H1 (cell line): ENCODE data around the gene PSD2. TPM values are rescaled to one million over a fixed set of nuclear protein-coding genes. Genes with fewer than 3 reads are reported as not detected.

Source experiments
- CTCF ChIA-PET: fragments of 300-600 bp; sonication (Branson Sonifier 250); formaldehyde crosslinking; loops from one replicate; lab custom pipeline; 2021; ENCODE audit not compliant: partially characterized antibody; lab: Charles Lee
- POLR2A ChIA-PET: fragments of 300-600 bp; sonication (Branson Sonifier 250); formaldehyde crosslinking; loops from one replicate; lab custom pipeline; 2021; ENCODE audit warnings: inconsistent platforms; ENCODE audit not compliant: partially characterized antibody; lab: Charles Lee
- DNase-seq, 2 experiments: peaks; one replicate each; pipeline versions ENCODE4 v3.0.0 to v3.0.0-alpha.2; 2010 to 2022; ENCODE audit warnings: low spot score in 2 of 2, low read depth in 1 of 2, mixed read lengths in 1 of 2
- FAIRE-seq: peaks from 2 replicates; lab custom pipeline; 2011; peaks lifted over from hg19 to GRCh38; lab: Jason Lieb, UNC
- H2AFZ ChIP-seq: 2 replicates; pipeline ENCODE4 v1.8.1; 2012; ENCODE audit warnings: low read length, inconsistent platforms
- H2AK5ac ChIP-seq: 2 replicates; pipeline ENCODE4 v1.6.1; 2013; ENCODE audit warnings: low read depth, low read length
- H2BK120ac ChIP-seq: replicated peaks from 2 replicates; pipeline ENCODE3; 2013; ENCODE audit warnings: low read depth, low read length, inconsistent platforms
- H2BK12ac ChIP-seq: 2 replicates; pipeline ENCODE4 v1.6.1; 2013; ENCODE audit warnings: low read depth, low read length
- H2BK15ac ChIP-seq: 2 replicates; pipeline ENCODE4 v1.6.1; 2013; ENCODE audit warnings: low read length
- H2BK20ac ChIP-seq: 2 replicates; pipeline ENCODE4 v1.6.1; 2013; ENCODE audit warnings: low read length
- H2BK5ac ChIP-seq: 2 replicates; pipeline ENCODE4 v1.6.1; 2013; ENCODE audit warnings: low read depth, low read length
- H3K14ac ChIP-seq: 2 replicates; pipeline ENCODE4 v1.6.1; 2013; ENCODE audit warnings: inconsistent platforms; ENCODE audit not compliant: insufficient read length
- H3K18ac ChIP-seq: 2 replicates; pipeline ENCODE4 v1.6.1; 2013; ENCODE audit warnings: low read length; ENCODE audit errors: extremely low read depth
- H3K23ac ChIP-seq: 2 replicates; pipeline ENCODE4 v1.6.1; 2013; ENCODE audit warnings: inconsistent platforms; ENCODE audit not compliant: insufficient read length
- H3K23me2 ChIP-seq: 2 replicates; pipeline ENCODE4 v1.6.1; 2013; ENCODE audit warnings: low read depth, low read length
- H3K27ac ChIP-seq: 2 replicates; pipeline ENCODE4 v1.6.1; 2011; ENCODE audit warnings: low read depth, low read length, inconsistent platforms
- H3K27me3 ChIP-seq, 4 experiments: replicated peaks in 1 of 4; 1 replicate in 1 of 4; 2 replicates in 3 of 4; pipeline versions ENCODE4 v1.6.1 to v1.8.1; 2011 to 2013; ENCODE audit warnings: low read length in 3 of 4, mild to moderate bottlenecking in 3 of 4, inconsistent platforms in 2 of 4, mixed read lengths in 2 of 4, moderate library complexity in 1 of 4; ENCODE audit not compliant: control insufficient read depth in 3 of 4, insufficient read depth in 3 of 4; ENCODE audit errors: extremely low read depth in 1 of 4
- H3K36me3 ChIP-seq, 4 experiments: 2 replicates each; pipeline versions ENCODE4 v1.6.1 to v1.8.1; 2011 to 2013; ENCODE audit warnings: mild to moderate bottlenecking in 4 of 4, low read length in 3 of 4, moderate library complexity in 2 of 4, control low read depth in 1 of 4, inconsistent platforms in 1 of 4; ENCODE audit not compliant: insufficient read depth in 4 of 4, control insufficient read depth in 2 of 4
- H3K4ac ChIP-seq: replicated peaks from 2 replicates; pipeline ENCODE3; 2013; ENCODE audit warnings: low read length, low read depth, mixed read lengths, inconsistent platforms; ENCODE audit not compliant: insufficient read length
- H3K4me1 ChIP-seq, 4 experiments: replicated peaks in 1 of 4; 1 replicate in 1 of 4; 2 replicates in 3 of 4; pipeline versions ENCODE4 v1.6.1 to v1.8.1; 2011 to 2013; ENCODE audit warnings: low read length in 3 of 4, inconsistent platforms in 2 of 4, mixed read lengths in 1 of 4; ENCODE audit not compliant: insufficient read depth in 4 of 4, control insufficient read depth in 3 of 4
- H3K4me2 ChIP-seq, 2 experiments: 2 replicates each; pipeline versions ENCODE4 v1.6.1 to v1.8.1; 2011 to 2013; ENCODE audit warnings: low read depth in 2 of 2, low read length in 2 of 2, control low read depth in 1 of 2, inconsistent platforms in 1 of 2, mild to moderate bottlenecking in 1 of 2; ENCODE audit not compliant: insufficient read depth in 1 of 2
- H3K4me3 ChIP-seq, 4 experiments: fragments of 200-600, 300-600 bp in 1 of 4; sonication (generic), shearing (Covaris generic), sonication (Bioruptor Twin) in 1 of 4; 2 replicates each; pipeline versions ENCODE4 v1.5.1 to v1.8.1; 2011 to 2016; ENCODE audit warnings: low read length in 4 of 4, low read depth in 3 of 4, control low read depth in 2 of 4, inconsistent platforms in 2 of 4, mild to moderate bottlenecking in 2 of 4, mixed read lengths in 1 of 4, moderate library complexity in 1 of 4; ENCODE audit not compliant: insufficient read depth in 2 of 4; ENCODE audit errors: extremely low read depth in 1 of 4
- H3K56ac ChIP-seq: replicated peaks from 2 replicates; pipeline ENCODE3; 2013; ENCODE audit warnings: low read depth, mild to moderate bottlenecking, mixed read lengths, low read length, inconsistent platforms; ENCODE audit not compliant: insufficient read length
- H3K79me1 ChIP-seq: 2 replicates; pipeline ENCODE4 v1.6.1; 2013; ENCODE audit warnings: low read depth, low read length, control low read depth
- H3K79me2 ChIP-seq, 2 experiments: 2 replicates each; pipeline versions ENCODE4 v1.6.1 to v1.8.1; 2012 to 2013; ENCODE audit warnings: low read length in 2 of 2, mild to moderate bottlenecking in 2 of 2, inconsistent platforms in 1 of 2; ENCODE audit not compliant: insufficient read depth in 2 of 2, control insufficient read depth in 1 of 2
- H3K9ac ChIP-seq, 4 experiments: replicated peaks in 1 of 4; 1 replicate in 1 of 4; 2 replicates in 3 of 4; pipeline versions ENCODE4 v1.6.1 to v1.8.1; 2011 to 2013; ENCODE audit warnings: low read depth in 3 of 4, low read length in 3 of 4, control low read depth in 2 of 4, mild to moderate bottlenecking in 2 of 4, moderate library complexity in 2 of 4, inconsistent platforms in 1 of 4; ENCODE audit errors: extremely low read depth in 1 of 4
- H3K9me3 ChIP-seq, 2 experiments: 2 replicates each; pipeline versions ENCODE4 v1.6.1 to v1.8.1; 2012 to 2013; ENCODE audit warnings: mild to moderate bottlenecking in 2 of 2, moderate library complexity in 2 of 2, control low read depth in 1 of 2, inconsistent platforms in 1 of 2, low read depth in 1 of 2, low read length in 1 of 2, mixed read lengths in 1 of 2; ENCODE audit not compliant: insufficient read depth in 2 of 2
- H4K20me1 ChIP-seq, 2 experiments: replicated peaks in 1 of 2; 2 replicates each; pipeline versions ENCODE3 to v1.8.1; 2011 to 2013; ENCODE audit warnings: inconsistent platforms in 2 of 2, low read length in 2 of 2, mild to moderate bottlenecking in 1 of 2; ENCODE audit not compliant: insufficient read depth in 2 of 2, control insufficient read depth in 1 of 2
- H4K5ac ChIP-seq: 2 replicates; pipeline ENCODE4 v1.6.1; 2013; ENCODE audit warnings: low read length, low read depth, mixed read lengths, inconsistent platforms; ENCODE audit not compliant: insufficient read length
- H4K8ac ChIP-seq: 2 replicates; pipeline ENCODE4 v1.8.0; 2013; ENCODE audit warnings: mild to moderate bottlenecking, moderate library complexity, low read length, inconsistent platforms; ENCODE audit not compliant: insufficient read depth; ENCODE audit errors: extremely low read depth
- H4K91ac ChIP-seq: replicated peaks from 2 replicates; pipeline ENCODE3; 2013; ENCODE audit warnings: low read length, mixed read lengths, inconsistent platforms; ENCODE audit not compliant: insufficient read length
- CEBPB ChIP-seq: IDR thresholded peaks from 2 replicates; pipeline ENCODE4 v1.6.1; 2012; ENCODE audit warnings: low read depth, low read length
- CHD1 ChIP-seq: IDR thresholded peaks from 2 replicates; pipeline ENCODE4 v1.6.1; 2012; ENCODE audit warnings: low read depth, low read length, improper control_type of control experiment
- CHD2 ChIP-seq: IDR thresholded peaks from 2 replicates; pipeline ENCODE4 v1.6.1; 2012; ENCODE audit warnings: low read length, improper control_type of control experiment
- CTBP2 ChIP-seq: IDR thresholded peaks from 2 replicates; pipeline ENCODE4 v1.7.0; 2011; ENCODE audit warnings: borderline replicate concordance, mild to moderate bottlenecking, moderate library complexity, mixed read lengths, low read length; ENCODE audit not compliant: insufficient read depth, insufficient read length
- EP300 ChIP-seq, 2 experiments: IDR thresholded peaks; 1 replicate in 1 of 2; 2 replicates in 1 of 2; pipeline ENCODE4 v1.6.1; 2011 to 2012; ENCODE audit warnings: low read depth in 2 of 2, low read length in 2 of 2, mild to moderate bottlenecking in 2 of 2, borderline replicate concordance in 1 of 2, inconsistent platforms in 1 of 2, moderate library complexity in 1 of 2
- GTF2F1 ChIP-seq: IDR thresholded peaks from 2 replicates; pipeline ENCODE4 v1.6.1; 2012; ENCODE audit warnings: low read depth, low read length, improper control_type of control experiment, borderline replicate concordance
- HDAC6 ChIP-seq: IDR thresholded peaks from one replicate; pipeline ENCODE4 v1.7.1; 2012; ENCODE audit warnings: low read depth, mild to moderate bottlenecking, inconsistent platforms, low read length, moderate library complexity
- JUND ChIP-seq: IDR thresholded peaks from 2 replicates; pipeline ENCODE4 v1.6.1; 2011; ENCODE audit warnings: mild to moderate bottlenecking, improper control_type of control experiment, low read length
- KDM5A ChIP-seq: fragments of 200-600 bp; IDR thresholded peaks from 2 replicates; pipeline ENCODE4 v1.7.1; 2012; ENCODE audit warnings: mild to moderate bottlenecking, low read length, inconsistent platforms, mixed read lengths
- PHF8 ChIP-seq: fragments of 200-600 bp; sonication (generic); conservative IDR thresholded peaks from 2 replicates; pipeline ENCODE4 v1.7.1; 2012; ENCODE audit warnings: low read depth, mild to moderate bottlenecking, inconsistent platforms, low read length, moderate library complexity
- RNF2 ChIP-seq: fragments of 200-900, 300-1000 bp; sonication (generic); IDR thresholded peaks from 2 replicates; pipeline ENCODE4 v1.7.1; 2016; ENCODE audit warnings: borderline replicate concordance, low read depth, mild to moderate bottlenecking, antibody characterized with exemption, low read length; ENCODE audit not compliant: poor library complexity, severe bottlenecking; ENCODE audit errors: missing control alignments
- YY1 ChIP-seq: IDR thresholded peaks from 2 replicates; pipeline ENCODE4 v1.6.1; 2011; ENCODE audit warnings: low read depth, mild to moderate bottlenecking, low read length
- WGBS, 2 experiments: shearing (Covaris generic) in 1 of 2; methylation state at CpG; one replicate each; pipeline versions ENCODE4 v1.1.6 to v1.1.7; 2013 to 2015; ENCODE audit warnings: low lambda C conversion rate in 2 of 2, mixed read lengths in 2 of 2, inconsistent platforms in 1 of 2, low coverage in 1 of 2, missing lambda C conversion rate in 1 of 2; ENCODE audit not compliant: insufficient replicate concordance in 2 of 2, insufficient coverage in 1 of 2, insufficient read length in 1 of 2; ENCODE audit errors: extremely low coverage in 1 of 2, missing lambda C conversion rate in 1 of 2; 5-methylcytosine and 5-hydroxymethylcytosine counted together
- polyA plus RNA-seq, 7 experiments: library from polyadenylated mRNA; depleted of rRNA in 3 of 7; stranded (reverse) in 5 of 7; unstranded in 2 of 7; fragments of >200 nt in 5 of 7; fragments of 200-250 nt in 2 of 7; gene quantifications; 1 replicate in 5 of 7; 2 replicates in 1 of 7; 4 replicates in 1 of 7; pipeline versions ENCODE4 v1.2.1 to v1.2.3, GENCODE V29; 2011 to 2013; ENCODE audit warnings: missing spikeins in 2 of 7, mixed read lengths in 2 of 7
- total RNA-seq: library from RNA; stranded (reverse); fragmentation: NEBNext Ultra II Directional; extraction: Animal tissue kit (Norgen Biotek cat#: 25700); gene quantifications from 2 replicates; pipeline ENCODE4 v1.2.1, GENCODE V29; 2021

PSD2 gene
- total and polyA plus RNA-seq, 2 of the 8 experiments (the other 6 are each of a cell fraction or from before 2014, with no cell fraction given) = 0.06 to 0.14 TPM

- ChIA-PET CTCF (interaction anchor here (0.6 to 15.7 kb wide), 6 partner anchors 17 to 300 kb away, joined by 3 to 385 read pairs (median 4); no protein-coding TSS in a partner anchor), POLR2A (interaction anchor here (1.0 kb wide), 1 partner anchor 61 kb away, joined by 3 read pairs; no protein-coding TSS in a partner anchor)
- Histone ChIP-seq H3K27ac (no peak overlapping the region), H3K79me2 (no peaks in the 10 kb centered on the region), H3K23me2 (no peaks in the 10 kb centered on the region; the same call in 1 of the 2 replicates), H4K8ac (no peak overlapping the region), H3K18ac (no peak overlapping the region), H3K79me1 (no peaks in the 10 kb centered on the region), H3K36me3 (no peaks in the 10 kb centered on the region), H3K4me1 (peaks cover 0 to 5% (median 4%) of the 10 kb centered on the region in 4 experiments; a peak in 4 of 7 replicates), H4K20me1 (no peaks in the 10 kb centered on the region), H3K9me3 (no peaks in the 10 kb centered on the region), H2BK15ac (no peak overlapping the region), H2BK12ac (no peak overlapping the region), H3K27me3 (peaks cover 0 to 5% (median 2%) of the 10 kb centered on the region in 4 experiments; a peak in 2 of 7 replicates), H2AFZ (no peak overlapping the region), H2AK5ac (no peak overlapping the region), H2BK120ac (no peak overlapping the region), H3K23ac (no peak overlapping the region), H4K91ac (no peak overlapping the region), H3K56ac (no peak overlapping the region), H3K4me3 (no peak overlapping the region), H4K5ac (no peak overlapping the region), H3K4me2 (no peak overlapping the region), H3K4ac (no peak overlapping the region), H2BK20ac (no peak overlapping the region), H3K9ac (no peak overlapping the region), H2BK5ac (no peak overlapping the region), H3K14ac (no peak overlapping the region)
- DNase-seq (no peak), FAIRE-seq (no peak)
- 87% methylated on average over 5 of the region's 5 CpGs; no CpG with 5 or more reads in 1 of the 2 experiments for WGBS, 2 experiments
- TF ChIP-seq RNF2 (no peak), CHD2 (no peak), PHF8 (no peak), HDAC6 (no peak), KDM5A (no peak), GTF2F1 (no peak), EP300 (IDR thresholded peaks at IDR 0.05; ENCODE audit: borderline replicate concordance in 1 of 2, low read depth in 2 of 2, low read length in 2 of 2) (no peak), YY1 (no peak), CEBPB (no peak), CHD1 (no peak), CTBP2 (no peak), JUND (no peak)
Measured at GRCh38 chr5:139772927-139773690, 22.5 kb upstream of the PSD2 start.
